ENCODE results near the gene BFSP2. TPM values are rescaled to one million over a fixed set of nuclear protein-coding genes. Genes with fewer than 3 reads are reported as not detected.
A peak's percentile ranks its signal among the peaks of the same experiment; 100 is the strongest.

Gene BFSP2
- total and polyA plus RNA-seq, 2 experiments from 2014 or later: not detected

GRCh38 chr3:133443649-133444422 lies 44.0 kb downstream of the BFSP2 start:
- Histone ChIP-seq H3K4me1 (ENCODE audit: insufficient read depth) (no peaks in the 10 kb centered on the region), H3K4me3 (no peak overlapping the region), H3K27me3 (no peaks in the 10 kb centered on the region), H3K27ac (no peak overlapping the region), H3K36me3 (replicated peaks; ENCODE audit: insufficient read depth, low read depth) (no peaks in the 10 kb centered on the region), H3K9me2 (replicated peaks; ENCODE audit: insufficient read depth) (no peaks in the 10 kb centered on the region), H3K4me2 (no peak overlapping the region), H2AFZ (no peak overlapping the region), H3K9me3 (ENCODE audit: low read depth) (no peaks in the 10 kb centered on the region), H4K20me1 (ENCODE audit: insufficient read depth, poor library complexity, severe bottlenecking) (no peaks in the 10 kb centered on the region), H3K79me2 (no peaks in the 10 kb centered on the region)
- DNase-seq (ENCODE audit: low spot score): peak; percentile 30
- 45% methylated on average over 5 of the region's 5 CpGs for WGBS (ENCODE audit: low lambda C conversion rate, missing lambda C conversion rate)
- TF ChIP-seq EZH2phosphoT487 (IDR thresholded peaks at IDR 0.05; ENCODE audit: low read depth, severe bottlenecking, unreplicated experiment) (no peak), CTCF (IDR thresholded peaks at IDR 0.05; ENCODE audit: poor library complexity) (peak; percentile 41), EZH2 (IDR thresholded peaks at IDR 0.05; ENCODE audit: borderline replicate concordance) (no peak)

- H2AFZ ChIP-seq: no peak overlapping the region
- no peaks in the 10 kb centered on the region for H3K9me3 ChIP-seq (ENCODE audit: low read depth)
- H3K36me3 ChIP-seq (replicated peaks; ENCODE audit: insufficient read depth, low read depth): no peaks in the 10 kb centered on the region
- H3K27me3 ChIP-seq: no peaks in the 10 kb centered on the region
- H3K4me2 ChIP-seq: no peak overlapping the region
- no peaks in the 10 kb centered on the region for H3K4me1 ChIP-seq (ENCODE audit: insufficient read depth)
- no peak for TF ChIP-seq EZH2 (IDR thresholded peaks at IDR 0.05; ENCODE audit: borderline replicate concordance)
- no peak for TF ChIP-seq EZH2phosphoT487 (IDR thresholded peaks at IDR 0.05; ENCODE audit: low read depth, severe bottlenecking, unreplicated experiment)
- TF ChIP-seq CTCF (IDR thresholded peaks at IDR 0.05; ENCODE audit: poor library complexity): no peak
- H4K20me1 ChIP-seq (ENCODE audit: insufficient read depth, poor library complexity, severe bottlenecking): no peaks in the 10 kb centered on the region
- WGBS (ENCODE audit: low lambda C conversion rate, missing lambda C conversion rate): 83% methylated on average over 4 of the region's 4 CpGs
- no peaks in the 10 kb centered on the region for H3K9me2 ChIP-seq (replicated peaks; ENCODE audit: insufficient read depth)
- H3K79me2 ChIP-seq: no peaks in the 10 kb centered on the region
- no peak overlapping the region for H3K4me3 ChIP-seq
- no peak for DNase-seq (ENCODE audit: low spot score)
- H3K27ac ChIP-seq: no peak overlapping the region
Measured at GRCh38 chr3:133444423-133444774, 44.5 kb downstream of the BFSP2 start.

- Histone ChIP-seq H3K79me2 (no peaks in the 10 kb centered on the region), H2AFZ (no peak overlapping the region), H3K27me3 (no peaks in the 10 kb centered on the region), H3K4me3 (no peak overlapping the region), H4K20me1 (ENCODE audit: insufficient read depth, poor library complexity, severe bottlenecking) (no peaks in the 10 kb centered on the region), H3K9me2 (replicated peaks; ENCODE audit: insufficient read depth) (no peaks in the 10 kb centered on the region), H3K27ac (no peak overlapping the region), H3K36me3 (replicated peaks; ENCODE audit: insufficient read depth, low read depth) (no peaks in the 10 kb centered on the region), H3K4me2 (no peak overlapping the region), H3K9me3 (ENCODE audit: low read depth) (no peaks in the 10 kb centered on the region), H3K4me1 (ENCODE audit: insufficient read depth) (no peaks in the 10 kb centered on the region)
- TF ChIP-seq EZH2 (IDR thresholded peaks at IDR 0.05; ENCODE audit: borderline replicate concordance) (no peak), CTCF (IDR thresholded peaks at IDR 0.05; ENCODE audit: poor library complexity) (no peak), EZH2phosphoT487 (IDR thresholded peaks at IDR 0.05; ENCODE audit: low read depth, severe bottlenecking, unreplicated experiment) (no peak)
- 87% methylated on average over 2 of the region's 2 CpGs for WGBS (ENCODE audit: low lambda C conversion rate, missing lambda C conversion rate)
- DNase-seq (ENCODE audit: low spot score): no peak
Measured at GRCh38 chr3:133445108-133445507, 45.3 kb downstream of the BFSP2 start.
